ENCODE data around the gene ZYG11A. TPM values are rescaled to one million over a fixed set of nuclear protein-coding genes. Genes with fewer than 3 reads are reported as not detected.

Gene ZYG11A
- total and polyA plus RNA-seq, 2 of the 13 experiments (the other 11 are each of a cell fraction or from before 2014, with no cell fraction given) = not detected

GRCh38 chr1:52925571-52926005, 83.0 kb downstream of the ZYG11A start (continued):
- TF ChIP-seq HOMEZ (CRISPR knock-in tag; IDR thresholded peaks at IDR 0.05; ENCODE audit: low read depth) = peak; percentile 55; the same call in 1 of the 2 replicates
- no peak for TF ChIP-seq ZNF747 (CRISPR knock-in tag; IDR thresholded peaks at IDR 0.05; ENCODE audit: borderline replicate concordance)
- TF ChIP-seq GRHL1 (CRISPR knock-in tag; conservative IDR thresholded peaks at IDR 0.05) = no peak
- no peak for TF ChIP-seq TRIM22 (IDR thresholded peaks at IDR 0.05)
- no peak for TF ChIP-seq RFX3 (CRISPR knock-in tag; IDR thresholded peaks at IDR 0.05)
- no peak for TF ChIP-seq PBX3 (CRISPR knock-in tag; IDR thresholded peaks at IDR 0.05; ENCODE audit: borderline replicate concordance)
- no peak for TF ChIP-seq RBM39 (IDR thresholded peaks at IDR 0.05; ENCODE audit: low read depth, low read length, poor library complexity, severe bottlenecking)
- no peak for TF ChIP-seq MTA3 (CRISPR knock-in tag; IDR thresholded peaks at IDR 0.05)
- no peak for TF ChIP-seq ZSCAN30 (CRISPR knock-in tag; IDR thresholded peaks at IDR 0.05)
- no peak for TF ChIP-seq MBNL3 (CRISPR knock-in tag; conservative IDR thresholded peaks at IDR 0.05)
- no peak for TF ChIP-seq ZNF720 (CRISPR knock-in tag; IDR thresholded peaks at IDR 0.05)
- no peak for TF ChIP-seq ZNF768 (CRISPR knock-in tag; IDR thresholded peaks at IDR 0.05)
- TF ChIP-seq GMEB2 (CRISPR knock-in tag; IDR thresholded peaks at IDR 0.05; ENCODE audit: low read depth) = no peak
- no peak for TF ChIP-seq PAWR (CRISPR knock-in tag; IDR thresholded peaks at IDR 0.05; ENCODE audit: borderline replicate concordance)
- no peak for TF ChIP-seq DNMT3B (CRISPR knock-in tag; conservative IDR thresholded peaks at IDR 0.05)
- TF ChIP-seq ZNF850 (CRISPR knock-in tag; conservative IDR thresholded peaks at IDR 0.05) = no peak
- TF ChIP-seq E2F1 (CRISPR knock-in tag; IDR thresholded peaks at IDR 0.05) = no peak
- TF ChIP-seq MBD4 (IDR thresholded peaks at IDR 0.05; ENCODE audit: borderline replicate concordance, low read length) = no peak
- TF ChIP-seq SRF (IDR thresholded peaks at IDR 0.05; ENCODE audit: low read depth, low read length) = no peak
- TF ChIP-seq NR2F2 (IDR thresholded peaks at IDR 0.05; ENCODE audit: borderline replicate concordance, low read depth) = no peak
- no peak for TF ChIP-seq ZNF616 (CRISPR knock-in tag; IDR thresholded peaks at IDR 0.05; ENCODE audit: low read depth)
- TF ChIP-seq NR3C1 (CRISPR knock-in tag; IDR thresholded peaks at IDR 0.05) = no peak
- TF ChIP-seq SCMH1 (CRISPR knock-in tag; IDR thresholded peaks at IDR 0.05; ENCODE audit: borderline replicate concordance) = no peak
- TF ChIP-seq ATAD3A (CRISPR knock-in tag; IDR thresholded peaks at IDR 0.05) = no peak

All from HepG2 (cell line).